GM12878 (cell line): ENCODE measurements around the gene USP34. TPM values are rescaled to one million over a fixed set of nuclear protein-coding genes. Genes with fewer than 3 reads are reported as not detected.

Source experiments
- ATAC-seq: fragments of 200-7000 bp; cut with Tn5 transposase; 3 replicates; pipeline ENCODE4 v1.9.1; 2020; ENCODE audit warnings: mild to moderate bottlenecking, moderate library complexity
- BruUV-seq: library from RNA; stranded (reverse); fragments of 400-500 nt; replicated peaks from 2 replicates; lab custom pipeline; 2021; lab: Mats Ljungman, UMichigan
- CTCF ChIA-PET: fragments of 300-600 bp; sonication (Branson Sonifier 250); formaldehyde crosslinking; extraction: SDS; loops from one replicate; lab custom pipeline; 2021; ENCODE audit warnings: inconsistent platforms; lab: Yijun Ruan, JAX
- POLR2A ChIA-PET: fragments of 350-600 bp; formaldehyde crosslinking; extraction: SDS; loops from one replicate; lab custom pipeline; 2021; ENCODE audit warnings: inconsistent platforms; lab: Charles Lee
- RAD21 ChIA-PET: fragments of 300-600 bp; sonication (Branson Sonifier 250); formaldehyde crosslinking; loops from one replicate; lab custom pipeline; 2023; ENCODE audit warnings: antibody characterized with exemption; ENCODE audit not compliant: unreplicated experiment; lab: Charles Lee
- SMC1A ChIA-PET: fragments of 300-600 bp; sonication (Branson Sonifier 250); formaldehyde crosslinking; loops from one replicate; lab custom pipeline; 2023; ENCODE audit not compliant: unreplicated experiment, uncharacterized antibody; lab: Charles Lee
- DNase-seq: peaks from one replicate; pipeline ENCODE4 v3.0.0-alpha.2; 2011; ENCODE audit warnings: low read depth, low spot score
- FAIRE-seq: peaks from 3 replicates; lab custom pipeline; 2011; peaks lifted over from hg19 to GRCh38; lab: Jason Lieb, UNC
- H2AFZ ChIP-seq: 2 replicates; pipeline ENCODE4 v1.6.0; 2011; ENCODE audit warnings: low read depth, low read length, control low read depth; ENCODE audit not compliant: control insufficient read depth
- H3K27ac ChIP-seq: 2 replicates; pipeline ENCODE4 v1.5.1; 2011; ENCODE audit warnings: control low read depth; ENCODE audit not compliant: control insufficient read depth, insufficient read depth
- H3K27me3 ChIP-seq, 2 experiments: replicated peaks in 1 of 2; 2 replicates each; pipeline versions ENCODE4 v1.6.0 to v1.6.1; 2011; ENCODE audit warnings: low read length in 1 of 2; ENCODE audit not compliant: control insufficient read depth in 2 of 2, insufficient read depth in 2 of 2
- H3K36me3 ChIP-seq, 2 experiments: 2 replicates each; pipeline ENCODE4 v1.5.1; 2011; ENCODE audit warnings: low read length in 1 of 2; ENCODE audit not compliant: control insufficient read depth in 2 of 2, insufficient read depth in 2 of 2
- H3K4me1 ChIP-seq: 2 replicates; pipeline ENCODE4 v1.6.1; 2011; ENCODE audit warnings: mild to moderate bottlenecking, low read length, moderate library complexity, mixed read lengths; ENCODE audit not compliant: control insufficient read depth, insufficient read depth
- H3K4me2 ChIP-seq: 2 replicates; pipeline ENCODE4 v1.6.0; 2011; ENCODE audit warnings: control low read depth; ENCODE audit not compliant: control insufficient read depth, insufficient read depth
- H3K4me3 ChIP-seq: fragments of 200-600 bp; sonication (generic); 2 replicates; pipeline ENCODE4 v1.5.1; 2016
- H3K79me2 ChIP-seq: 2 replicates; pipeline ENCODE4 v1.6.0; 2011; ENCODE audit warnings: low read length; ENCODE audit not compliant: control insufficient read depth, insufficient read depth
- H3K9ac ChIP-seq: 2 replicates; pipeline ENCODE4 v1.8.0; 2011; ENCODE audit warnings: low read length, control low read depth, mixed read lengths; ENCODE audit not compliant: control insufficient read depth, insufficient read depth
- H3K9me3 ChIP-seq: replicated peaks from 3 replicates; pipeline ENCODE4 v1.5.1; 2011; ENCODE audit warnings: mild to moderate bottlenecking, low read length; ENCODE audit not compliant: control insufficient read depth, insufficient read depth
- H4K20me1 ChIP-seq: 2 replicates; pipeline ENCODE4 v1.6.0; 2011; ENCODE audit not compliant: control insufficient read depth, insufficient read depth
- CBX3 ChIP-seq: fragments of 200-600 bp; sonication (generic); IDR thresholded peaks from 2 replicates; pipeline ENCODE4 v1.6.1; 2016; ENCODE audit warnings: low read depth, borderline replicate concordance
- CREB1 ChIP-seq: IDR thresholded peaks from 2 replicates; pipeline ENCODE4 v1.6.1; 2012; ENCODE audit warnings: low read depth, mild to moderate bottlenecking, inconsistent platforms
- IRF4 ChIP-seq: IDR thresholded peaks from 2 replicates; pipeline ENCODE4 v1.6.1; 2011; ENCODE audit warnings: low read depth, low read length
- JUND ChIP-seq: IDR thresholded peaks from 2 replicates; pipeline ENCODE4 v1.6.1; 2012; ENCODE audit warnings: low read depth, mild to moderate bottlenecking, low read length, improper control_type of control experiment, moderate library complexity
- MLLT1 ChIP-seq: fragments of 450-650 bp; IDR thresholded peaks from 2 replicates; pipeline ENCODE4 v1.6.1; 2016; ENCODE audit warnings: mild to moderate bottlenecking
- PRDM15 ChIP-seq: fragments of 450-650 bp; formaldehyde crosslinking; IDR thresholded peaks from 2 replicates; pipeline ENCODE4 v1.4.0; 2020; ENCODE audit warnings: mild to moderate bottlenecking, moderate library complexity
- RAD21 ChIP-seq: IDR thresholded peaks from 2 replicates; pipeline ENCODE4 v1.6.1; 2011; ENCODE audit warnings: mild to moderate bottlenecking, low read depth, low read length, moderate library complexity; ENCODE audit not compliant: insufficient read depth
- RFX5 ChIP-seq: IDR thresholded peaks from 2 replicates; pipeline ENCODE4 v1.6.1; 2011; ENCODE audit warnings: low read depth, low read length, improper control_type of control experiment
- SPI1 ChIP-seq: IDR thresholded peaks from 2 replicates; pipeline ENCODE4 v1.6.1; 2011; ENCODE audit warnings: low read depth, mild to moderate bottlenecking, low read length, moderate library complexity, borderline replicate concordance; ENCODE audit not compliant: insufficient read depth
- TCF7 ChIP-seq: IDR thresholded peaks from 2 replicates; pipeline ENCODE4 v1.6.1; 2014; ENCODE audit warnings: antibody characterized with exemption, borderline replicate concordance
- YY1 ChIP-seq: IDR thresholded peaks from 2 replicates; pipeline ENCODE4 v1.6.1; 2011; ENCODE audit warnings: low read depth, mild to moderate bottlenecking, low read length
- WGBS: methylation state at CpG from one replicate; pipeline ENCODE4 v1.1.6; 2016; ENCODE audit warnings: low lambda C conversion rate; ENCODE audit not compliant: insufficient replicate concordance, insufficient coverage; ENCODE audit errors: missing lambda C conversion rate; 5-methylcytosine and 5-hydroxymethylcytosine counted together
- in situ Hi-C: fragments of 300-500 bp; cut with MboI; formaldehyde crosslinking; loops from 9 replicates; pipeline ENCODE4 v1.14.3; 2018; ENCODE audit warnings: mixed read lengths
- intact Hi-C: fragments of 100-400 bp; cut with micrococcal nuclease; formaldehyde crosslinking; loops from one replicate; pipeline ENCODE4 v1.14.2; 2022; ENCODE audit not compliant: unreplicated experiment
- polyA plus RNA-seq, 11 experiments: library from polyadenylated mRNA; depleted of rRNA in 4 of 11; unstranded in 6 of 11; stranded (reverse) in 5 of 11; fragments of >200 nt; fragmentation: Nextera tagmentation in 4 of 11; fragmentation: Illumina TruSeq in 1 of 11; extraction: Ambion mirVana in 4 of 11; extraction: Trizol in 1 of 11; gene quantifications; 1 replicate in 1 of 11; 2 replicates in 10 of 11; pipeline versions ENCODE4 v1.2.1 to v1.2.3, GENCODE V29; 2011 to 2016; ENCODE audit warnings: inconsistent platforms in 2 of 11, missing spikeins in 2 of 11, low read depth in 1 of 11
- total RNA-seq, 4 experiments: library from RNA; depleted of rRNA in 3 of 4; stranded (reverse); fragments of >200 nt in 3 of 4; fragmentation: Illumina TruSeq in 1 of 4; extraction: Trizol in 1 of 4; gene quantifications; 2 replicates each; pipeline versions ENCODE4 v1.2.1 to v1.2.3, GENCODE V29; 2013 to 2021
- TF ChIP-seq, protein P1 (sequence below): IDR thresholded peaks from 2 replicates; pipeline ENCODE4 v1.6.1; 2011; ENCODE audit warnings: borderline replicate concordance, low read depth, mild to moderate bottlenecking, moderate library complexity, mixed read lengths, low read length; ENCODE audit not compliant: insufficient read depth; ENCODE audit errors: extremely low read length

The USP34 gene
- total and polyA plus RNA-seq, 10 of the 15 experiments (the other 5 are each of a cell fraction or from before 2014, with no cell fraction given): 26.2 to 106 (median 62.1) TPM

GRCh38 chr2:61471905-61472805 lies 1.3 kb upstream of the USP34 start (continued):
- no peak for TF ChIP-seq PRDM15 (CRISPR knock-in tag)
- TF ChIP-seq JUND: no peak
- TF ChIP-seq, all 136 proteins: peak for 4

GRCh38 chr2:61470122-61470951 lies 550 bp downstream of the USP34 start:
- H3K9ac ChIP-seq: peak overlapping the region; percentile 93
- H3K4me2 ChIP-seq: peak overlapping the region; percentile 75
- CTCF ChIA-PET: interaction anchor here (1.1 to 1.5 kb wide), 5 partner anchors 27 to 44 kb away, joined by 3 to 7 read pairs (median 3); no protein-coding TSS in a partner anchor
- no peaks in the 10 kb centered on the region for H4K20me1 ChIP-seq
- FAIRE-seq (no peak), ATAC-seq (peak; percentile 52), DNase-seq (no peak)
- H3K79me2 ChIP-seq: peaks cover 65% of the 10 kb centered on the region
- under 1% methylated on average over 36 of the region's 94 CpGs for WGBS
- POLR2A ChIA-PET: interaction anchor here (0.6 to 3.1 kb wide), 5 partner anchors 24 to 220 kb away, joined by 3 to 9 read pairs (median 3); no protein-coding TSS in a partner anchor
- peak overlapping the region; percentile 92 for H3K4me3 ChIP-seq
- H2AFZ ChIP-seq: peak overlapping the region; percentile 28; the same call in 1 of the 2 replicates
- intact Hi-C loops: loop anchor here (2.0 kb wide), 1 partner anchor 68 kb away; the partner anchor contains the start of gene XPO1
- SMC1A ChIA-PET: interaction anchor here (1.0 to 7.2 kb wide), 4 partner anchors 29 to 42 kb away, joined by 3 to 74 read pairs (median 18); no protein-coding TSS in a partner anchor
- in situ Hi-C loops: no loop called here
- no peaks in the 10 kb centered on the region for H3K27me3 ChIP-seq
- RAD21 ChIA-PET: interaction anchor here (0.6 to 2.5 kb wide), 6 partner anchors 10 to 243 kb away, joined by 3 to 12 read pairs (median 3); partner anchors contain the start of gene XPO1
- peak overlapping the region; percentile 89 for H3K27ac ChIP-seq
- no peaks in the 10 kb centered on the region for H3K9me3 ChIP-seq
- H3K36me3 ChIP-seq: peaks cover 0 to 6% of the 10 kb centered on the region in 2 experiments; a peak in 2 of 4 replicates
- no TSS peak for BruUV-seq
- H3K4me1 ChIP-seq: no peaks in the 10 kb centered on the region; the same call in 1 of the 2 replicates
- TF ChIP-seq CBX3 (no peak), TCF7 (no peak), YY1 (no peak; the same call in 1 of the 2 replicates), RAD21 (no peak), IRF4 (no peak), CREB1 (0 out of 2 replicates have a peak, but pooled peaks have one; percentile 12), MLLT1 (peak; percentile 34; the same call in 1 of the 2 replicates), SPI1 (no peak), RFX5 (no peak)
- TF ChIP-seq, protein P1, sequence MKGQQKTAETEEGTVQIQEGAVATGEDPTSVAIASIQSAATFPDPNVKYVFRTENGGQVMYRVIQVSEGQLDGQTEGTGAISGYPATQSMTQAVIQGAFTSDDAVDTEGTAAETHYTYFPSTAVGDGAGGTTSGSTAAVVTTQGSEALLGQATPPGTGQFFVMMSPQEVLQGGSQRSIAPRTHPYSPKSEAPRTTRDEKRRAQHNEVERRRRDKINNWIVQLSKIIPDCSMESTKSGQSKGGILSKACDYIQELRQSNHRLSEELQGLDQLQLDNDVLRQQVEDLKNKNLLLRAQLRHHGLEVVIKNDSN: no peak
